ENCODE data around the gene ARNT2. TPM values are rescaled to one million over a fixed set of nuclear protein-coding genes. Genes with fewer than 3 reads are reported as not detected.

Gene ARNT2
- total RNA-seq, 1 experiment from 2014 or later = 16.8 TPM

- in situ Hi-C loops (cut with HindIII; ENCODE audit: low pct_unique_long_range_greater_than_20kb, low sequenced_read_pairs) = no loop called here
- no peak for ATAC-seq
- H3K4me3 ChIP-seq (ENCODE audit: low read depth in 2 of 2, low read length in 2 of 2) = no peak overlapping the region
Observed at GRCh38 chr15:80444680-80445251, 40.6 kb downstream of the ARNT2 start.

DNA sequence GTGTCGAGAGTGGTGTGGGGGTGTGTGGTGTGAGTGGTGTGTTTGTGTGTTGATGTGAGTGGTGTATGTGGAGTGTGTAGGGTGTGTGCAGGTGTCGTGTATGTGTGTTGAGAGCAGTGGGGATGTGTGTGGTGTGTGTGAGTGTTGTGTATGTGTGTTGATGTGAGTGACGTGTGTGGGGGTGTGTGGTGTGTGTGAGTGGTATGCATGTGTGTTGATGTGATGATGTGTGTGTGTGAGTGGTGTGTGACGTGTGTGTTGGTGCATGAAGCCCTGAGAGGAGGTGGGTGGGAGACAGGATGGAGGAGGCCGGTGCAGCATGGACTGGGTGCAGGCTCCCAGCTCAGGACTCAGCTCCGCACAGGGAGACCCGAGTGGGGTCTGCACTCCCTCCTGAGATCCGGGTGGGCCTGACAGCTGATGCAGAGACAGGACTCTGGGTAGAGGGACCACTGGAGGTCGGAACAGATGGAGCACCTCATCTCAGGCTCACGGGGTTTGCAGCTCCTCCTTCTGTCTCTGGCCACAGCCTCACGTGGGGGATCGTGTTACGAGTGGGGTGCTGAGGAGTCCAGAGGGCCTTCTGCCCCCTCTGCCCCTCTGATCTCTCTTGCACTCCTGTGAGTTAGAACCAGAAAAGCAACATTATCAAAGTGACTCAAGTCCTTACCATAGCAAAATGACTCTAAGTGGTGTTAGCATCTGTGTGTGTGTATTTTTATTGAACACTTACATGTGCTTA, 41.3 kb downstream of the ARNT2 start:
- POLR2A ChIA-PET = interaction anchor here (0.6 kb wide), 1 partner anchor 245 kb away, joined by 5 read pairs; no protein-coding TSS in a partner anchor
- in situ Hi-C loops (cut with HindIII; ENCODE audit: low pct_unique_long_range_greater_than_20kb, low sequenced_read_pairs) = no loop called here
- no peak overlapping the region for H3K27ac ChIP-seq (ENCODE audit: low read length)
- no peaks in the 10 kb centered on the region for H3K9me3 ChIP-seq (ENCODE audit: control insufficient read depth, insufficient read depth, low read depth, low read length)
- intact Hi-C loops (cut with micrococcal nuclease; ENCODE audit: unreplicated experiment) = no loop called here
- BruUV-seq (replicated peaks) = no TSS peak
- TF ChIP-seq POLR2AphosphoS5 (IDR thresholded peaks at IDR 0.05; ENCODE audit: low read depth, low read length) = no peak
- TF ChIP-seq CTCF (IDR thresholded peaks at IDR 0.05) = no peak
- no peak for TF ChIP-seq TCF7L2 (IDR thresholded peaks at IDR 0.05; ENCODE audit: low read depth, low read length)
- TF ChIP-seq SIN3A (IDR thresholded peaks at IDR 0.05; ENCODE audit: borderline replicate concordance, insufficient read depth, low read depth, low read length) = no peak
- TF ChIP-seq, protein P1, sequence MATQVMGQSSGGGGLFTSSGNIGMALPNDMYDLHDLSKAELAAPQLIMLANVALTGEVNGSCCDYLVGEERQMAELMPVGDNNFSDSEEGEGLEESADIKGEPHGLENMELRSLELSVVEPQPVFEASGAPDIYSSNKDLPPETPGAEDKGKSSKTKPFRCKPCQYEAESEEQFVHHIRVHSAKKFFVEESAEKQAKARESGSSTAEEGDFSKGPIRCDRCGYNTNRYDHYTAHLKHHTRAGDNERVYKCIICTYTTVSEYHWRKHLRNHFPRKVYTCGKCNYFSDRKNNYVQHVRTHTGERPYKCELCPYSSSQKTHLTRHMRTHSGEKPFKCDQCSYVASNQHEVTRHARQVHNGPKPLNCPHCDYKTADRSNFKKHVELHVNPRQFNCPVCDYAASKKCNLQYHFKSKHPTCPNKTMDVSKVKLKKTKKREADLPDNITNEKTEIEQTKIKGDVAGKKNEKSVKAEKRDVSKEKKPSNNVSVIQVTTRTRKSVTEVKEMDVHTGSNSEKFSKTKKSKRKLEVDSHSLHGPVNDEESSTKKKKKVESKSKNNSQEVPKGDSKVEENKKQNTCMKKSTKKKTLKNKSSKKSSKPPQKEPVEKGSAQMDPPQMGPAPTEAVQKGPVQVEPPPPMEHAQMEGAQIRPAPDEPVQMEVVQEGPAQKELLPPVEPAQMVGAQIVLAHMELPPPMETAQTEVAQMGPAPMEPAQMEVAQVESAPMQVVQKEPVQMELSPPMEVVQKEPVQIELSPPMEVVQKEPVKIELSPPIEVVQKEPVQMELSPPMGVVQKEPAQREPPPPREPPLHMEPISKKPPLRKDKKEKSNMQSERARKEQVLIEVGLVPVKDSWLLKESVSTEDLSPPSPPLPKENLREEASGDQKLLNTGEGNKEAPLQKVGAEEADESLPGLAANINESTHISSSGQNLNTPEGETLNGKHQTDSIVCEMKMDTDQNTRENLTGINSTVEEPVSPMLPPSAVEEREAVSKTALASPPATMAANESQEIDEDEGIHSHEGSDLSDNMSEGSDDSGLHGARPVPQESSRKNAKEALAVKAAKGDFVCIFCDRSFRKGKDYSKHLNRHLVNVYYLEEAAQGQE (IDR thresholded peaks at IDR 0.05; ENCODE audit: insufficient read depth in 1 of 2, low read depth in 2 of 2, low read length in 1 of 2) = no peak
- CTCF ChIA-PET = no interaction called here
- no peaks in the 10 kb centered on the region for H3K4me1 ChIP-seq (ENCODE audit: control insufficient read depth, insufficient read depth, low read length)
- ATAC-seq (peak; percentile 39; the same call in 1 of the 2 replicates), DNase-seq (ENCODE audit: low read depth, low spot score) (no peak)
- H3K36me3 ChIP-seq (ENCODE audit: control insufficient read depth, insufficient read depth, low read length) = no peaks in the 10 kb centered on the region
- H3K27me3 ChIP-seq (ENCODE audit: control insufficient read depth, insufficient read depth, low read length) = no peaks in the 10 kb centered on the region
- H3K4me3 ChIP-seq (ENCODE audit: low read depth in 2 of 2, low read length in 2 of 2) = no peak overlapping the region

More at GRCh38 chr15:80444680-80445251, 40.6 kb downstream of the ARNT2 start:
- no peaks in the 10 kb centered on the region for H3K27me3 ChIP-seq (ENCODE audit: control insufficient read depth, insufficient read depth, low read length)
- DNase-seq (ENCODE audit: low read depth, low spot score) = no peak
- CTCF ChIA-PET = no interaction called here
- no peaks in the 10 kb centered on the region for H3K9me3 ChIP-seq (ENCODE audit: control insufficient read depth, insufficient read depth, low read depth, low read length)
- POLR2A ChIA-PET = no interaction called here
- H3K36me3 ChIP-seq (ENCODE audit: control insufficient read depth, insufficient read depth, low read length) = no peaks in the 10 kb centered on the region
- H3K4me1 ChIP-seq (ENCODE audit: control insufficient read depth, insufficient read depth, low read length) = no peaks in the 10 kb centered on the region
- no peak for TF ChIP-seq POLR2AphosphoS5 (IDR thresholded peaks at IDR 0.05; ENCODE audit: low read depth, low read length)
- TF ChIP-seq, protein P1 (IDR thresholded peaks at IDR 0.05; ENCODE audit: insufficient read depth in 1 of 2, low read depth in 2 of 2, low read length in 1 of 2) = no peak
- no peak for TF ChIP-seq TCF7L2 (IDR thresholded peaks at IDR 0.05; ENCODE audit: low read depth, low read length)
- no peak for TF ChIP-seq CTCF (IDR thresholded peaks at IDR 0.05)
- no peak for TF ChIP-seq SIN3A (IDR thresholded peaks at IDR 0.05; ENCODE audit: borderline replicate concordance, insufficient read depth, low read depth, low read length)
- H3K27ac ChIP-seq (ENCODE audit: low read length) = no peak overlapping the region
- intact Hi-C loops (cut with micrococcal nuclease; ENCODE audit: unreplicated experiment) = no loop called here
- BruUV-seq (replicated peaks) = no TSS peak
